GM21515 (cell line): ENCODE results near the gene HSPA4.
"Not testable (repeated sequence)": the region's sequence is repeated elsewhere in the genome, so short reads cannot be mapped to it uniquely, and the experiment has no call there.

Experiments
- ATAC-seq: cut with Tn5 transposase; IDR thresholded peaks from one replicate; pipeline ENCODE4 v1.9.1; 2021; ENCODE audit not compliant: unreplicated experiment

The HSPA4 gene

GRCh38 chr5:133051542-133052316 is at the start of gene HSPA4:
Gene HSPA4 (plus strand): TSS chr5:133052013. CDS start chr5:133052251, 238 bp downstream.
- ATAC-seq, result peak; percentile 87

GRCh38 chr5:133006653-133007052 is 45.2 kb upstream of the HSPA4 start:
- ATAC-seq, result no peak

- not testable (repeated sequence) for ATAC-seq
Measured at GRCh38 chr5:133008455-133008854, 43.4 kb upstream of the HSPA4 start.

- no peak for ATAC-seq
Measured at GRCh38 chr5:133015466-133015865, 36.3 kb upstream of the HSPA4 start.

- no peak for ATAC-seq
Measured at GRCh38 chr5:133017964-133018363, 33.8 kb upstream of the HSPA4 start.

- not testable (repeated sequence) for ATAC-seq
Measured at GRCh38 chr5:133019471-133019870, 32.3 kb upstream of the HSPA4 start.

GRCh38 chr5:133025804-133026663 is 25.8 kb upstream of the HSPA4 start, which contains the start of gene ZCCHC10:
Gene ZCCHC10 (minus strand): TSS chr5:133026549. CDS start chr5:133026537, 12 bp downstream.
- ATAC-seq, result peak; percentile 95

GRCh38 chr5:133026664-133027153 is 25.1 kb upstream of the HSPA4 start:
- no peak for ATAC-seq

- no peak for ATAC-seq
Measured at GRCh38 chr5:133029416-133029815, 22.4 kb upstream of the HSPA4 start.

- ATAC-seq, result no peak
Measured at GRCh38 chr5:133030343-133031005, 21.3 kb upstream of the HSPA4 start.

GRCh38 chr5:133032852-133033742 is 18.7 kb upstream of the HSPA4 start:
- ATAC-seq, result peak; percentile 58

GRCh38 chr5:133034064-133034463 is 17.7 kb upstream of the HSPA4 start:
- no peak for ATAC-seq

GRCh38 chr5:133035224-133035623 is 16.6 kb upstream of the HSPA4 start:
- no peak for ATAC-seq

- ATAC-seq, result not testable (repeated sequence)
Measured at GRCh38 chr5:133036677-133037076, 15.1 kb upstream of the HSPA4 start.

- ATAC-seq, result no peak
Measured at GRCh38 chr5:133041157-133041784, 10.5 kb upstream of the HSPA4 start.

GRCh38 chr5:133041910-133042309 is 9.9 kb upstream of the HSPA4 start:
- ATAC-seq, result no peak

- ATAC-seq, result not testable (repeated sequence)
Measured at GRCh38 chr5:133046560-133046959, 5.3 kb upstream of the HSPA4 start.

GRCh38 chr5:133047404-133047803 is 4.4 kb upstream of the HSPA4 start:
- ATAC-seq, result no peak

GRCh38 chr5:133048993-133049725 is 2.7 kb upstream of the HSPA4 start:
- ATAC-seq, result no peak
